Tibial artery (tissue), 4 donors: ENCODE measurements around the gene VOPP1.

Experiments
- DNase-seq, 2 donors: peaks; one replicate each; pipeline ENCODE4 v3.0.0-alpha.2; 2019
- H3K27ac ChIP-seq, 2 donors: fragments of 200-600 bp; sonication (generic) in 1 of 2; 1 replicate in 1 of 2; 2 replicates in 1 of 2; pipeline ENCODE4 v1.5.1; 2018 to 2019; ENCODE audit warnings: mild to moderate bottlenecking in 1 of 2
- H3K27me3 ChIP-seq, 2 donors: fragments of 200-600 bp; sonication (generic) in 1 of 2; one replicate each; pipeline versions ENCODE4 v1.5.1 to v1.6.0; 2016 to 2019
- H3K36me3 ChIP-seq, 3 donors: fragments of 200-600 bp; sonication (generic) in 2 of 3; one replicate each; pipeline ENCODE4 v1.5.1; 2016 to 2019; ENCODE audit warnings: mild to moderate bottlenecking in 2 of 3
- H3K4me1 ChIP-seq, 4 donors: fragments of 200-600 bp; sonication (generic) in 2 of 4; 1 replicate in 3 of 4; 2 replicates in 1 of 4; pipeline ENCODE4 v1.5.1; 2016 to 2019
- H3K4me3 ChIP-seq, 2 donors: fragments of 200-600 bp; sonication (generic) in 1 of 2; 1 replicate in 1 of 2; 2 replicates in 1 of 2; pipeline ENCODE4 v1.5.1; 2018 to 2019; ENCODE audit warnings: mild to moderate bottlenecking in 2 of 2
- H3K9me3 ChIP-seq, 3 donors: fragments of 200-600 bp; sonication (generic) in 1 of 3; one replicate each; pipeline ENCODE4 v1.5.1; 2016 to 2019
- CTCF ChIP-seq, 2 experiments: fragments of 200-600 bp in 1 of 2; fragments of 450-650 bp in 1 of 2; IDR thresholded peaks; one replicate each; pipeline ENCODE4 v1.5.1; 2017 to 2019; ENCODE audit warnings: antibody characterized with exemption in 2 of 2, mild to moderate bottlenecking in 1 of 2, moderate library complexity in 1 of 2
- intact Hi-C: fragments of 100-400 bp; cut with DNase I; formaldehyde crosslinking; loops from one replicate; pipeline ENCODE4 v1.15.0; 2023; ENCODE audit warnings: low total_unique reads

VOPP1 gene

GRCh38 chr7:55437375-55437774 lies 134.9 kb downstream of the VOPP1 start:
- intact Hi-C loops = no loop called here

GRCh38 chr7:55436457-55436856 lies 135.8 kb downstream of the VOPP1 start:
- no peak for DNase-seq
- Histone ChIP-seq H3K4me3 (no peak overlapping the region), H3K27ac (no peak overlapping the region), H3K27me3 (no peaks in the 10 kb centered on the region), H3K9me3 (no peaks in the 10 kb centered on the region), H3K36me3 (peaks cover 0 to 9% (median 0%) of the 10 kb centered on the region in 3 donors), H3K4me1 (peaks cover 0 to 2% (median 0%) of the 10 kb centered on the region in 4 donors)
- no peak for TF ChIP-seq CTCF (IDR thresholded peaks at IDR 0.05)
- intact Hi-C loops = no loop called here

More at GRCh38 chr7:55437375-55437774, 134.9 kb downstream of the VOPP1 start:
- H3K36me3 ChIP-seq = peaks cover 0 to 6% (median 0%) of the 10 kb centered on the region in 3 donors
- no peak for TF ChIP-seq CTCF (IDR thresholded peaks at IDR 0.05)
- no peak for DNase-seq
- no peak overlapping the region for H3K4me3 ChIP-seq
- H3K27ac ChIP-seq = no peak overlapping the region
- H3K9me3 ChIP-seq = no peaks in the 10 kb centered on the region
- no peaks in the 10 kb centered on the region for H3K27me3 ChIP-seq
- H3K4me1 ChIP-seq = peaks cover 0 to 10% (median 0%) of the 10 kb centered on the region in 4 donors

- H3K27me3 ChIP-seq = no peaks in the 10 kb centered on the region
- no peak for DNase-seq
- intact Hi-C loops = no loop called here
- H3K36me3 ChIP-seq = peaks cover 0 to 18% (median 0%) of the 10 kb centered on the region in 3 donors
- H3K9me3 ChIP-seq = no peaks in the 10 kb centered on the region
- H3K27ac ChIP-seq = no peak overlapping the region
- no peak overlapping the region for H3K4me3 ChIP-seq
- H3K4me1 ChIP-seq = no peaks in the 10 kb centered on the region
- no peak for TF ChIP-seq CTCF (IDR thresholded peaks at IDR 0.05)
Measured at GRCh38 chr7:55435466-55435865, 136.8 kb downstream of the VOPP1 start.

- DNase-seq = no peak
Measured at GRCh38 chr7:55432939-55433784, 139.1 kb downstream of the VOPP1 start.

GRCh38 chr7:55432506-55432905 lies 139.8 kb downstream of the VOPP1 start:
- Histone ChIP-seq H3K27me3 (no peaks in the 10 kb centered on the region), H3K9me3 (no peaks in the 10 kb centered on the region), H3K4me1 (no peaks in the 10 kb centered on the region), H3K27ac (no peak overlapping the region), H3K36me3 (peaks cover 0 to 18% (median 0%) of the 10 kb centered on the region in 3 donors), H3K4me3 (no peak overlapping the region)
- DNase-seq = no peak
- no peak for TF ChIP-seq CTCF (IDR thresholded peaks at IDR 0.05)
- intact Hi-C loops = no loop called here

More at GRCh38 chr7:55432939-55433784, 139.1 kb downstream of the VOPP1 start:
- no peak for TF ChIP-seq CTCF (IDR thresholded peaks at IDR 0.05)
- H3K36me3 ChIP-seq = peaks cover 0 to 18% (median 0%) of the 10 kb centered on the region in 3 donors
- intact Hi-C loops = no loop called here
- H3K4me1 ChIP-seq = no peaks in the 10 kb centered on the region
- no peak overlapping the region for H3K27ac ChIP-seq
- no peak overlapping the region for H3K4me3 ChIP-seq
- H3K9me3 ChIP-seq = no peaks in the 10 kb centered on the region
- H3K27me3 ChIP-seq = no peaks in the 10 kb centered on the region
